Thyroid gland (tissue), 4 donors: ENCODE measurements around the gene MAPRE2. TPM values are rescaled to one million over a fixed set of nuclear protein-coding genes. Genes with fewer than 3 reads are reported as not detected.

Experiments
- DNase-seq, 2 donors: peaks; one replicate each; pipeline ENCODE4 v3.0.0-alpha.2; 2019
- H3K27ac ChIP-seq, 3 donors: fragments of 200-600 bp; sonication (generic); 1 replicate in 2 of 3; 2 replicates in 1 of 3; pipeline ENCODE4 v1.5.1; 2016 to 2019; ENCODE audit warnings: mild to moderate bottlenecking in 1 of 3, moderate library complexity in 1 of 3
- H3K27me3 ChIP-seq: fragments of 200-600 bp; sonication (generic); one replicate; pipeline ENCODE4 v1.5.1; 2019
- H3K36me3 ChIP-seq, 2 donors: fragments of 200-600 bp; sonication (generic); one replicate each; pipeline ENCODE4 v1.5.1; 2016 to 2019
- H3K4me1 ChIP-seq, 2 donors: fragments of 200-600 bp; sonication (generic); one replicate each; pipeline ENCODE4 v1.5.1; 2017 to 2019
- H3K4me3 ChIP-seq, 3 donors: fragments of 200-600 bp; sonication (generic); replicated peaks in 1 of 3; 1 replicate in 2 of 3; 2 replicates in 1 of 3; pipeline ENCODE4 v1.5.1; 2016; ENCODE audit warnings: mild to moderate bottlenecking in 1 of 3
- H3K9me3 ChIP-seq: fragments of 200-600 bp; sonication (generic); one replicate; pipeline ENCODE4 v1.5.1; 2017
- POLR2A ChIP-seq, 2 donors: fragments of 450-650 bp; IDR thresholded peaks; one replicate each; pipeline ENCODE4 v1.6.1; 2017; ENCODE audit warnings: antibody characterized with exemption in 2 of 2, mild to moderate bottlenecking in 2 of 2, moderate library complexity in 1 of 2
- WGBS, 2 donors: methylation state at CpG; one replicate each; pipeline ENCODE4 v1.1.5; 2017; 5-methylcytosine and 5-hydroxymethylcytosine counted together
- intact Hi-C: fragments of 100-400 bp; cut with DNase I; formaldehyde crosslinking; loops from one replicate; pipeline ENCODE4 v1.15.1; 2023
- total RNA-seq, 4 donors: library from RNA; depleted of rRNA; stranded (reverse); fragments of >200 nt; gene quantifications; one replicate each; pipeline ENCODE4 v1.2.3, GENCODE V29; 2016
- TF ChIP-seq, protein P1 (sequence below), 6 experiments: fragments of 200-600 bp in 3 of 6; fragments of 450-650 bp in 3 of 6; sonication (generic) in 3 of 6; IDR thresholded peaks; one replicate each; pipeline ENCODE4 v1.5.1; 2016 to 2019; ENCODE audit warnings: antibody characterized with exemption in 6 of 6, mild to moderate bottlenecking in 2 of 6, inconsistent platforms in 1 of 6, moderate library complexity in 1 of 6

The MAPRE2 gene
- total RNA-seq, 4 donors from 2014 or later: 22.6 to 38.1 (median 28.8) TPM

DNA sequence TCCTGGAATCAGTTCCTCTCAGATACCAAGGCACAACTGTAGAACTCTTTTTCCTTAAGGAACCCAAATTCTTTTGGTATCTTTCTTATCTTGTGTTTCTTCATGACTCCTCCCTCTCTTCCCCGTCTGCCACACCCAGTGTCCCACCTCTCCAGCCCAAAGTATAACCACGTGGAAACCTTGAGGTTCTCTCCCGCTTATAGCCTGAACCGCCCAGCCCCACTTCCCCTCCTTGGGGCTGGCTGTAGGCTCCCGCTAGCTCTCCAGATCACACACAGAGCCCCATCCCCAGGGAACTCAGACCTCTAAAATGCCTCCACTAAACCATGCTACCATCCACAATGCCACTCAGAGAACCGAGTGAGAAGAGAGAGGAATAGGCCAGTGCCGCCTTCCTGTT is 87.5 kb downstream of the MAPRE2 start:
- no peaks in the 10 kb centered on the region for H3K27me3 ChIP-seq
- H3K36me3 ChIP-seq: peaks cover 3 to 16% of the 10 kb centered on the region in 2 donors
- DNase-seq: no peak
- H3K4me3 ChIP-seq: no peak overlapping the region
- H3K9me3 ChIP-seq: no peaks in the 10 kb centered on the region
- no peak overlapping the region for H3K27ac ChIP-seq
- 89 to 92% methylated on average over 7 of the region's 7 CpGs for WGBS, 2 donors
- no peaks in the 10 kb centered on the region for H3K4me1 ChIP-seq
- intact Hi-C loops: no loop called here
- no peak for TF ChIP-seq POLR2A (IDR thresholded peaks at IDR 0.05)
- TF ChIP-seq, protein P1, sequence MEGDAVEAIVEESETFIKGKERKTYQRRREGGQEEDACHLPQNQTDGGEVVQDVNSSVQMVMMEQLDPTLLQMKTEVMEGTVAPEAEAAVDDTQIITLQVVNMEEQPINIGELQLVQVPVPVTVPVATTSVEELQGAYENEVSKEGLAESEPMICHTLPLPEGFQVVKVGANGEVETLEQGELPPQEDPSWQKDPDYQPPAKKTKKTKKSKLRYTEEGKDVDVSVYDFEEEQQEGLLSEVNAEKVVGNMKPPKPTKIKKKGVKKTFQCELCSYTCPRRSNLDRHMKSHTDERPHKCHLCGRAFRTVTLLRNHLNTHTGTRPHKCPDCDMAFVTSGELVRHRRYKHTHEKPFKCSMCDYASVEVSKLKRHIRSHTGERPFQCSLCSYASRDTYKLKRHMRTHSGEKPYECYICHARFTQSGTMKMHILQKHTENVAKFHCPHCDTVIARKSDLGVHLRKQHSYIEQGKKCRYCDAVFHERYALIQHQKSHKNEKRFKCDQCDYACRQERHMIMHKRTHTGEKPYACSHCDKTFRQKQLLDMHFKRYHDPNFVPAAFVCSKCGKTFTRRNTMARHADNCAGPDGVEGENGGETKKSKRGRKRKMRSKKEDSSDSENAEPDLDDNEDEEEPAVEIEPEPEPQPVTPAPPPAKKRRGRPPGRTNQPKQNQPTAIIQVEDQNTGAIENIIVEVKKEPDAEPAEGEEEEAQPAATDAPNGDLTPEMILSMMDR (IDR thresholded peaks at IDR 0.05): no peak

GRCh38 chr18:35130236-35130635 is 89.0 kb downstream of the MAPRE2 start:
- no peak for DNase-seq
- no peak overlapping the region for H3K27ac ChIP-seq
- H3K4me1 ChIP-seq: no peaks in the 10 kb centered on the region
- intact Hi-C loops: no loop called here
- TF ChIP-seq POLR2A (IDR thresholded peaks at IDR 0.05): no peak
- TF ChIP-seq, protein P1 (IDR thresholded peaks at IDR 0.05): no peak
- no peaks in the 10 kb centered on the region for H3K27me3 ChIP-seq
- no peaks in the 10 kb centered on the region for H3K9me3 ChIP-seq
- no peak overlapping the region for H3K4me3 ChIP-seq
- H3K36me3 ChIP-seq: peaks cover 3 to 20% of the 10 kb centered on the region in 2 donors

DNA sequence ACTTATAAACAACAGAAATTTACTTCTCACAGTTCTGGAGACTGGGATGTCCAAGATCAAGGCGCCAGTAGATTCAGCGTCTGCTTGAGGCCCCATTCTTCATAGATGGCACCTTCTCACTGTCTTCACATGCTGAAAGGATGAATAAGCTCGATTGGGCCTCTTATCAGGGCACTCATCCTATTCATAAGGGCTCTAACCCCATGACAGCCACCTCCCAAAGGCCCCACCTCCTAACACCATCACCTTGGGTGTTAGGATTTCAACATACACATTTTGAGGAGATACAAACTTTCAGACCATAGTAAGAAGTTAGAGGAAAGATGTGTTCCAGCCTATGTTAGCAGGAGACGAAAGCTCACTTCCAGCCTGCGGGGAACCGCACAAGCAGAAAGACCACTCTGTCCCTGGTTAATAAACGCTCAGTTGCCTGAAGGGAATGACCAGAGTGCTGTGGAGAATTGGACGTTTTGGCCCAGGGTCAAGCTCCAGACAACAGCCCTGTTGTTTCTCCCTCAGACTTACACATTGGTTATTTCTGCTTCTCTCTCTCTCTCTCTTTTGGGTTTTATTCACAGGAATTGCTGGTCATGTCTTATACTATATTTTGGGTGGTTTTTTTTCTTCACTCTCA is 90.3 kb downstream of the MAPRE2 start:
- no peak overlapping the region for H3K27ac ChIP-seq
- intact Hi-C loops: no loop called here

DNA sequence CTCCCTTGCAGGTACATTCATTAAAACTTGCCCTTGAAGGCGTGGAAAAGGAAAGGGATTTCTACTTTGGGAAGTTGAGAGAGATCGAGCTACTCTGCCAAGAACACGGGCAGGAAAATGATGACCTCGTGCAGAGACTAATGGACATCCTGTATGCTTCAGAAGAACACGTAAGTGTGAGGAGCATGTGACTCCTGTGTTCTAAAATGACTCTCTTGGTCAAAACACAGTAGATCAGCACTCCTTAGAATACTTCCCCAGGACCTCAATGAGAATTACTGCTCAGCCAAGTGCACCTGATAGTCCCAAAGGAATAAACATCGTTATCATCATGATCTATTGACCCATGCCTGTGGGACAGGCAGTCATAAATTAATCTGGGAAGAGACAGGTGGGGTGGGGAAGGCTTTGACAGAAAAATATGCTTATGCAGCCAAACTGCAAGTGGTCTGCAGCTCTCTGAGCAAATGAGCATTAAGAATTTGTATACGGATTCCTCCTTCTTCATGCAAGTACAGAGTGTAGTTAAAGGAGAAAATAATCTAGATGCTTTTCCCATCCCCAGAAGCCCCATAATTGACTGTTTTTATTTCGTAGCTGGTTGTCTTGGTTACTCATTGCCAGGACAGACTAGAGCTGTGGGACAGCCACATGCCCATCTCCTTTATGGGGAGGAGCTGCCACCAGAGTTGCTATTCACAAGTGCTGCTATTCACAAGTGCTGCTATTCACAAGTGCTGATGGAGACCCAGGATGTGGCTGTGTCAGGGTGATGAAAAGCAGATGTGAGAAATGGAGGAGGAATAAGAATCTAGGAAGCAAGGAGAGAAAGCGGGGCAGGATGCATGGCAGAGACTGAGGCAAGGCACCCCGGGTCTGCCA is 91.0 kb downstream of the MAPRE2 start:
- Histone ChIP-seq H3K27ac (no peak overlapping the region), H3K36me3 (peaks cover 3 to 17% of the 10 kb centered on the region in 2 donors), H3K27me3 (no peaks in the 10 kb centered on the region), H3K4me1 (no peaks in the 10 kb centered on the region), H3K9me3 (no peaks in the 10 kb centered on the region), H3K4me3 (no peak overlapping the region)
- 85 to 87% methylated on average over 10 of the region's 10 CpGs for WGBS, 2 donors
- intact Hi-C loops: no loop called here
- no peak for TF ChIP-seq POLR2A (IDR thresholded peaks at IDR 0.05)
- TF ChIP-seq, protein P1 (IDR thresholded peaks at IDR 0.05): no peak
- no peak for DNase-seq

More for the DNA sequence above, 90.3 kb downstream of the MAPRE2 start:
- Histone ChIP-seq H3K36me3 (peaks cover 3 to 20% of the 10 kb centered on the region in 2 donors), H3K9me3 (no peaks in the 10 kb centered on the region), H3K4me1 (no peaks in the 10 kb centered on the region), H3K4me3 (no peak overlapping the region), H3K27me3 (no peaks in the 10 kb centered on the region)
- DNase-seq: no peak
- WGBS, 2 donors: 72 to 81% methylated on average over 8 of the region's 8 CpGs
- TF ChIP-seq, protein P1 (IDR thresholded peaks at IDR 0.05): no peak
- no peak for TF ChIP-seq POLR2A (IDR thresholded peaks at IDR 0.05)

- DNase-seq: no peak
- no peaks in the 10 kb centered on the region for H3K9me3 ChIP-seq
- H3K27me3 ChIP-seq: no peaks in the 10 kb centered on the region
- no peak overlapping the region for H3K4me3 ChIP-seq
- H3K27ac ChIP-seq: no peak overlapping the region
- 97 to 98% methylated on average over 6 of the region's 6 CpGs for WGBS, 2 donors
- intact Hi-C loops: no loop called here
- H3K36me3 ChIP-seq: peaks cover 3 to 11% of the 10 kb centered on the region in 2 donors
- peaks cover 0 to 8% of the 10 kb centered on the region in 2 donors for H3K4me1 ChIP-seq
- TF ChIP-seq, protein P1 (IDR thresholded peaks at IDR 0.05): no peak
- no peak for TF ChIP-seq POLR2A (IDR thresholded peaks at IDR 0.05)
These were observed 93.0 kb downstream of the MAPRE2 start for GRCh38 chr18:35134190-35134730.
